ENCODE data around the gene CHST15. TPM values are rescaled to one million over a fixed set of nuclear protein-coding genes. Genes with fewer than 3 reads are reported as not detected.
"Not testable (repeated sequence)": the region's sequence is repeated elsewhere in the genome, so short reads cannot be mapped to it uniquely, and the experiment has no call there.

Gene CHST15
- total RNA-seq, 1 donor, result 23.9 TPM

GRCh38 chr10:124035306-124035927 lies 58.0 kb downstream of the CHST15 start:
- H3K27me3 ChIP-seq (ENCODE audit: insufficient read depth, low read length), result no peaks in the 10 kb centered on the region
- H3K4me3 ChIP-seq (ENCODE audit: low read length), result no peak overlapping the region
- H3K9me3 ChIP-seq (ENCODE audit: low read depth, low read length), result no peaks in the 10 kb centered on the region
- H3K4me1 ChIP-seq (ENCODE audit: insufficient read depth, low read length), result peaks cover 74% of the 10 kb centered on the region

DNA sequence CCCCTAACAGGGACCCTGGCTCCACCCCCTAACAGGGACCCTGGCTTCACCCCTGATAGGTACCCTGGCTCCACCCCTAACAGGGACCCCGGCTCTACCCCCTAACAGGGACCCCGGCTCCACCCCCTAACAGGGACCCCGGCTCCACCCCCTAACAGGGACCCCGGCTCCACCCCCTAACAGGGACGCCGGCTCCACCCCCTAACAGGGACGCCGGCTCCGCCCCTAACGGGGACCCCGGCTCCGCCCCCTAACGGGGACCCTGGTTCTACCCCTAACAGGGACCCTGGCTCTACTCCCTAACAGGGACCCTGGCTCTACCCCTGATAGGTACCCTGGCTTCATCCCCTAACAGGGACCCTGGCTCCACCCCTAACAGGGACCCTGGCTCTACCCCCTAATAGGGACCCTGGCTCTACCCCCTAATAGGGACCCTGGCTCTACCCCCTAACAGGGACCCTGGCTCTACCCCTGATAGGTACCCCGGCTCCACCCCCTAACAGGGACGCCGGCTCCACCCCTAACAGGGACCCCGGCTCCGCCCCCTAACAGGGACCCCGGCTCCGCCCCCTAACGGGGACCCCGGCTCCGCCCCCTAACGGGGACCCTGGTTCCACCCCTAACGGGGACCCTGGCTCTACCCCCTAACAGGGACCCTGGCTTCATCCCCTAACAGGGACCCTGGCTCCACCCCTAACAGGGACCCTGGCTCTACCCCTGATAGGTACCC lies 58.7 kb downstream of the CHST15 start:
- H3K4me1 ChIP-seq (ENCODE audit: insufficient read depth, low read length), result peaks cover 68% of the 10 kb centered on the region
- not testable (repeated sequence) for H3K4me3 ChIP-seq (ENCODE audit: low read length); H3K9me3 ChIP-seq (ENCODE audit: low read depth, low read length); H3K27me3 ChIP-seq (ENCODE audit: insufficient read depth, low read length)

DNA sequence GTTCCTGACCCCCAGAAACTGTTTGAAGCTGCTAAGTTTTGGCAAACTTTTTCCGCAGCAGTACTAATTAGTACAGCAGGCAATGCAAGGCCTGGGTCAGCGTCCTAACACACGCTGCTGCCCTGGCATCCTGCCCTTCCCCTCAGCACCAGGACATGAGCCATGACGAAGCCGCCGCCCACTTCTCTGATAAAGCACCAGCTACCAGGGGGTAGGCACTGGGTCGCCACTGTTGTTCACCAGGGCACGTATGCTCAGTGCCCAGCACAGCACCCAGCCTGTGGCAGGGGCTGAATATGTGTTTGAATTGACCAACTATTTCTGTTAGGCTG lies 59.5 kb downstream of the CHST15 start:
- Histone ChIP-seq H3K4me3 (ENCODE audit: low read length) (no peak overlapping the region), H3K9me3 (ENCODE audit: low read depth, low read length) (no peaks in the 10 kb centered on the region), H3K4me1 (ENCODE audit: insufficient read depth, low read length) (peaks cover 59% of the 10 kb centered on the region), H3K27me3 (ENCODE audit: insufficient read depth, low read length) (no peaks in the 10 kb centered on the region)

DNA sequence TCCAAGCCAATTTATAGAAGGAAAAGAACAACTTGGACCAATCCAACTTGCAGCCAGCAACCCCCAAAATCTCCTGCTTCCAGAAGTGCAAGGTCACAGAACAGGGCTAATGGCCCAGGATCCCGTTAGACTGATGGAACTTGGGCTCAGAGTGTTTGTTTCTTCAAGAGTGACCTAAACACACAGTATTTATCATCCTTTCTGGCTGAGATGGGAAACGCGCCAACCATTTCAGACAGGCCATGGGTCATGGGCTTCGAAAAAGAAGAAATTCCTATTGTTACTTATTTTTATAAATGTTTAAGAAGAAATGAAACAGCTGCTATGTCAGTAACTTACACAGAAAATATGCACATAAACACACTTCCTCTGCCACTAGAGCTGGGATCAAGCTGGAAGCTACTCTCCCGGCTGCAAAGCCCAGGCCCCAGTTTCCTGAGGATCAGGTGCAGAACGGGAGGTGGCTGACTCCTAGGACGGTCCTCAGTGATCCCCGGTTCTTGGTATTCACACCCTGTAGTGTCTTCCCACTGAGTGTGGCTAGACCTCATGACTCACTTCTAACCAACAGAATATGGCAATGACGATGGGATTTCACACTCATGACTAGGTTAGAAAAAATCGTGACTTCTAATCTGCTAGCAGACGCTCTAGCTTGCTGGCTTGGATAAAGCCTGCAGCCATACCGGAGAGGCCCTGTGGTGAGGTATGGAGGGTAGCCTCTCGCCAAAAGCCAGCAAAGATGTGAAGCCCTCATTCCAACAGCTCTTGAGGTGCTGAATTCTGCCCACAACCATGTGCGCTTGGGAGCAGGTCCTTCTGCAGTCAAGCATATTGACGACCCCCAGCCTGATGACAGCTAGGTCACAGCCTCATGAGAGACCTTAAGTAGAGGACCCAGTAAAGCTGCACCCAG lies 60.2 kb downstream of the CHST15 start:
- Histone ChIP-seq H3K9me3 (ENCODE audit: low read depth, low read length) (no peaks in the 10 kb centered on the region), H3K4me3 (ENCODE audit: low read length) (no peak overlapping the region), H3K4me1 (ENCODE audit: insufficient read depth, low read length) (peaks cover 53% of the 10 kb centered on the region), H3K27me3 (ENCODE audit: insufficient read depth, low read length) (no peaks in the 10 kb centered on the region)

DNA sequence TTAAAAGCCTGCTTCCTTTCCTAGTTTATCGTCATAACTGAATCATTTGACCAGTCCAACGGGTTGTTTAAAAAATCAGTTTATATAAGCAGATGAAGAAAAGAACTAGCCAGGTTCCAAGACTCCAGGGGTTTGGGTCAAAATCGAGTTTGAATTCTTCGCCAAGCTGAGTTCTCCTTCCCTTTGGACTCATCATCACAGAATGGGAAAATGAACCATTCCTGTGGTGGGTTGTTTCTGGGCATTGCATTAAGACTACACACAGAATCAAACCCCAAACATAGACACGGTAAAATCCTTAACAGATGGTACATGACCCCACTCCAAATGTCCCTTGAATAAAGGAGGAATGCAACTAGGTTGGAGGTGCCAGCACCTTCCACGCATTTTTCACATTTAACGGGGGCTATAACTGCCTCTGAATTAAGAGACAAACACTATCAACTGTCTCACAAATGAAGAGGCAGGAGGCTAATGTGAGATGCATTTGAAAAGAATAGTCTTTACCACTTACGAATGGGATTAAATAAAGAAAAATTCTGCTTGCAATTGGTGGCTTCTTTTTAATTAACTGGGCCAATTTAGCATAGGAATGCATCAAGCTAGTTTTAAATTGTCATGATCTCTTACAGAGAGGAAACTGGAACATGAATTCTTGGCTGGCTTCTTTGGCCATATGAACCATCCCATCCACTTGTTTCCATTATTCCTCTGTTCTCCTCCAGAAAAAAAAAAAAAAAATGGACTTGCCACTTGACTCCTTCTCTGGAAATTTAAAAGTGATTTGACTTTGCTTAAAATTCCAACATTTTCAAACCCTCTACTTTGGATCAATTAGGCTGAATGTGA lies 61.1 kb downstream of the CHST15 start:
- H3K4me3 ChIP-seq (ENCODE audit: low read length), result no peak overlapping the region
- no peaks in the 10 kb centered on the region for H3K9me3 ChIP-seq (ENCODE audit: low read depth, low read length)
- H3K27me3 ChIP-seq (ENCODE audit: insufficient read depth, low read length), result no peaks in the 10 kb centered on the region
- H3K4me1 ChIP-seq (ENCODE audit: insufficient read depth, low read length), result peaks cover 43% of the 10 kb centered on the region

DNA sequence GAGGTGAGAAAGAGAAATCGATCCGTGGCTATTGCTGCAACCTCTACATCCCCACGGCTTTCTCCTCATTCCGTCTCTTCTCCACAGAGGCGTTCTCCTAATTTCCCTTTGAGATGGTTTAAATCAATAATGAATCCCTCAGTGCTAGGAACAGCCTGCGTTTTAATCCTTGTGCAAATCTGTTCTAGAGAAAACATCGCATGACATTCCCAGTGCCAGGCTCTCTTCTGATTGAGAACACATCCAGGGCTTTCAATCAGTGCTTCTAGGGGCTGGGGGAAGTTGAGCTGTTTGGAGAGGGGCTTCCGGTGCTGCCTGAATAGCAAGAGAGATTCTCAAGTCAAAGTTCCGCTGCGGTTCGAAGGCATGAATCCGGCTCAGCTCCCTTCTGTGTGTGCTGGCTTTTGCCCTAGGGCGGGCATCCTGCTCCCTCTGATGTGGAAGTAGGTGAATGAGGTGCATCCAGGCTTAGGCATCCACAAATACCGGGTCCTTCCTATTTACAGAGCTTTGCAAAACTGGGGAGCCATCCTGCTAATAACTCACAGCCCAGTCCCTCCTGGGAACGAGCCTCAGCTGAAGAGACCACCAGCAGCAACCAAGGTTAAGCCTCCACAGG lies 62.8 kb downstream of the CHST15 start:
- Histone ChIP-seq H3K4me3 (ENCODE audit: low read length) (no peak overlapping the region), H3K27me3 (ENCODE audit: insufficient read depth, low read length) (no peaks in the 10 kb centered on the region), H3K4me1 (ENCODE audit: insufficient read depth, low read length) (peaks cover 38% of the 10 kb centered on the region), H3K9me3 (ENCODE audit: low read depth, low read length) (no peaks in the 10 kb centered on the region)

- Histone ChIP-seq H3K27me3 (ENCODE audit: insufficient read depth, low read length) (no peaks in the 10 kb centered on the region), H3K4me3 (ENCODE audit: low read length) (no peak overlapping the region), H3K9me3 (ENCODE audit: low read depth, low read length) (no peaks in the 10 kb centered on the region), H3K4me1 (ENCODE audit: insufficient read depth, low read length) (peaks cover 38% of the 10 kb centered on the region)
Observed at GRCh38 chr10:124030061-124030460, 63.3 kb downstream of the CHST15 start.

DNA sequence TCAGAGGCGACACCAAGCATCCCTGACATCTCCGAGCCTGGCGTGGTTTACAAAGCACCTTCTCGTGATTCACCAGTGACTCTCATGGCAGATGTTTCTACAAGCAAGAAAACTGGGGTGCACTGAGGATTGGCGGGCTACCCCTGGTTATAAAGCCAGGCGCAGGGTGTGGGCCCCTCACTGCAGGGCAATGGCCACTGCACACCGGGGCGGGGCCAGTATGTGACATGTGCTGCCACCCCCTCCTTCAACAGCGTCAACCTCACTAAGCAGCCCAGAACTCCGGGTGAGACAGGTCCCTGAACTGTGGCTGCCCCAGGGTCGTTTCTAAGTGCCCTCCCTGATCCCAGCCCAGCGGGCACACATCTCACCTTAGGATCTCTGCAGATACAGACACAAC lies 63.8 kb downstream of the CHST15 start:
- no peaks in the 10 kb centered on the region for H3K9me3 ChIP-seq (ENCODE audit: low read depth, low read length)
- peaks cover 35% of the 10 kb centered on the region for H3K4me1 ChIP-seq (ENCODE audit: insufficient read depth, low read length)
- H3K27me3 ChIP-seq (ENCODE audit: insufficient read depth, low read length), result no peaks in the 10 kb centered on the region
- no peak overlapping the region for H3K4me3 ChIP-seq (ENCODE audit: low read length)

- Histone ChIP-seq H3K9me3 (ENCODE audit: low read depth, low read length) (no peaks in the 10 kb centered on the region), H3K4me1 (ENCODE audit: insufficient read depth, low read length) (peaks cover 28% of the 10 kb centered on the region), H3K27me3 (ENCODE audit: insufficient read depth, low read length) (no peaks in the 10 kb centered on the region), H3K4me3 (ENCODE audit: low read length) (no peak overlapping the region)
Observed at GRCh38 chr10:124028700-124029480, 64.5 kb downstream of the CHST15 start.

GRCh38 chr10:124027651-124028050 lies 65.7 kb downstream of the CHST15 start:
- Histone ChIP-seq H3K4me3 (ENCODE audit: low read length) (no peak overlapping the region), H3K9me3 (ENCODE audit: low read depth, low read length) (no peaks in the 10 kb centered on the region), H3K27me3 (ENCODE audit: insufficient read depth, low read length) (no peaks in the 10 kb centered on the region), H3K4me1 (ENCODE audit: insufficient read depth, low read length) (peaks cover 18% of the 10 kb centered on the region)

DNA sequence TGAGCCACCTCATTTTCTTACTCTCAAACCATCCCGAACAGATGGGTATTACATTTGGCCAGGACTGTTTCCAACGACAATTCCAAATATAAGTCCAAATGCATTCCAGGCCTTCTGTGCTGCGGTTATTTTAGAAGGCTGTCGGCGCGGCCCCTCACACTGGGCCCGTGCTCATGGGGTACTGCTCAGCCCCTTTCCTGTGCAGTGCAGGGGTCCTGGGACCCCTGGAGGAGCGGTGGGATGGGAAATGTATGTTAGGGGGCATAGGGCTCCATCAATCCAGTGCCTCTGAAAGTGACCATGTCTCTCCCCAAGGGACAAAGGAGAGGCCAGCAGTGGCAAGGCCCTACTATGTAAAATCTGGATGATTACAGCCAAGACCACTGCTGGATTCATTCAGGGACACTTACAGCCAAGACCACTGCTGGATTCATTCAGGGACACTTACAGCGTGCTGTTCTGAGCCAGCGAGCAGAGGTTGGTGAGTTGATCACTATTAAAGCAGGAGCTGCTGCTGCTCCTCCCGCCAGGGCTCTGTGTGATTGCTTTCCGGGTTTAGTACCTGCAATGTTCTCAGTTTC lies 66.3 kb downstream of the CHST15 start:
- Histone ChIP-seq H3K4me3 (ENCODE audit: low read length) (no peak overlapping the region), H3K4me1 (ENCODE audit: insufficient read depth, low read length) (peaks cover 18% of the 10 kb centered on the region), H3K27me3 (ENCODE audit: insufficient read depth, low read length) (no peaks in the 10 kb centered on the region), H3K9me3 (ENCODE audit: low read depth, low read length) (no peaks in the 10 kb centered on the region)

DNA sequence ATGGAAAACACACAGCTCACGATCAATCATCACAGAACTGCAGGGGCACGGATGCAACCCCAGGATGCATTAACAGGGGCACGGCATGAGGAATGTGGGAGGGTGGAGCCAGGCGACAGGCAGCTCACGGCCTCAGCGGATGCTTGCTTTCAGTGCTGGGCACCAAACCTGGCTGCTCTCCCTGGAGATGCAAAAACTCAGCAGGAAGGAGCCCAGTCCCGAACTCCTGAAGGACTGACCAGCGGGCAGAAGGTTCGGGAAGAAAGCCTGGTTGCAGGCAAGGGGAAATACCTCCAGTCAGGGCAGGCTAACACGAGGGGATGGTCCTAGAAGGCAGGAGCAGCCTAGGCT lies 66.8 kb downstream of the CHST15 start:
- Histone ChIP-seq H3K4me1 (ENCODE audit: insufficient read depth, low read length) (peaks cover 18% of the 10 kb centered on the region), H3K9me3 (ENCODE audit: low read depth, low read length) (no peaks in the 10 kb centered on the region), H3K27me3 (ENCODE audit: insufficient read depth, low read length) (no peaks in the 10 kb centered on the region), H3K4me3 (ENCODE audit: low read length) (no peak overlapping the region)

DNA sequence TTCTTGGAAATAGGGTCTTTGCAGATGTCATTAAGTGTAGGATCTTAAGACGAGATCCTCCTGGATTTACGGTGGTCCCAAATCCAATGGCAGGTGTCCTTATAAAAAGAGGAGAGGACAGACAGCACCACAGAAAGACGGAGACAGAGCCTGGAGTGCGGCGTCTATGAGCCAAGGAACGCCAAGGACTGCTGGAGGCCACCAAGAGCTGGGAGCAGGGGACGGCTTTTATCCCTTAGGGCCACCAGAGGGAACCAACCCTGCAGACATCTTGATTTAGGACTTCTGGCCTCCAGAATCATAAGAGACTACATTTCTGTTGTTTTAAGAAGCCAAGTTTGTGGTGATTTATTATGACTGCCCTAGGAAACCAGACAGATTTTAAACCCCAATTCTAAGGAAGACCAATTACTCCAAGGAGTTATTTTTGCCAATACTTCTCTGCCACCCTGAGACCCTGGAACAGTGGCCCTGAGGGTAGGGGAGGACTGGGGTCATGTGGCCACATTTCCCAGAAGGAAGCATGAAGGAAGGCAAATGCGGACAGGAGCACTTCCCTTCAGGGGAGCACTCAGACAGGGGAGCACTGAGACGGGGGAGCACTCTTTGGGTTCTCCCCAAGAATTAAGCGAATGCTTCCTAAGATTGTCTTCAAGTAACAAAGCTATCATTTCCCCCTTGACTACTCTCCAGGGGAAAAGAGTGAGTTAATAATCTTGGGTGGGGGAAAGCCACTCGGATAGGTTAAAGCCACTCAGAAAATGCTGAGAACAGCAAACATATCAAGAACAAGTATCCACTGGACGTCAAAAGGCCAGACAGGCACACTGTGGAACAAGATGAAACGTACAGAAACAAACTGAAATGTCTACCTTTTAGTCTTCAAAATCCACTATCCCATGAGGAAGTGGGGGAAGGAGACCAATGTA lies 67.5 kb downstream of the CHST15 start:
- Histone ChIP-seq H3K9me3 (ENCODE audit: low read depth, low read length) (no peaks in the 10 kb centered on the region), H3K4me3 (ENCODE audit: low read length) (no peak overlapping the region), H3K4me1 (ENCODE audit: insufficient read depth, low read length) (peaks cover 18% of the 10 kb centered on the region), H3K27me3 (ENCODE audit: insufficient read depth, low read length) (no peaks in the 10 kb centered on the region)

All from mononuclear cell (primary cell).